GM12878 (cell line): ENCODE measurements around the gene TEKT4. TPM values are rescaled to one million over a fixed set of nuclear protein-coding genes. Genes with fewer than 3 reads are reported as not detected.

Source experiments
- ATAC-seq: fragments of 200-7000 bp; cut with Tn5 transposase; 3 replicates; pipeline ENCODE4 v1.9.1; 2020; ENCODE audit warnings: mild to moderate bottlenecking, moderate library complexity
- BruUV-seq: library from RNA; stranded (reverse); fragments of 400-500 nt; replicated peaks from 2 replicates; lab custom pipeline; 2021; lab: Mats Ljungman, UMichigan
- CTCF ChIA-PET: fragments of 300-600 bp; sonication (Branson Sonifier 250); formaldehyde crosslinking; extraction: SDS; loops from one replicate; lab custom pipeline; 2021; ENCODE audit warnings: inconsistent platforms; lab: Yijun Ruan, JAX
- POLR2A ChIA-PET: fragments of 350-600 bp; formaldehyde crosslinking; extraction: SDS; loops from one replicate; lab custom pipeline; 2021; ENCODE audit warnings: inconsistent platforms; lab: Charles Lee
- RAD21 ChIA-PET: fragments of 300-600 bp; sonication (Branson Sonifier 250); formaldehyde crosslinking; loops from one replicate; lab custom pipeline; 2023; ENCODE audit warnings: antibody characterized with exemption; ENCODE audit not compliant: unreplicated experiment; lab: Charles Lee
- SMC1A ChIA-PET: fragments of 300-600 bp; sonication (Branson Sonifier 250); formaldehyde crosslinking; loops from one replicate; lab custom pipeline; 2023; ENCODE audit not compliant: unreplicated experiment, uncharacterized antibody; lab: Charles Lee
- DNase-seq: peaks from one replicate; pipeline ENCODE4 v3.0.0-alpha.2; 2011; ENCODE audit warnings: low read depth, low spot score
- FAIRE-seq: peaks from 3 replicates; lab custom pipeline; 2011; peaks lifted over from hg19 to GRCh38; lab: Jason Lieb, UNC
- H2AFZ ChIP-seq: 2 replicates; pipeline ENCODE4 v1.6.0; 2011; ENCODE audit warnings: low read depth, low read length, control low read depth; ENCODE audit not compliant: control insufficient read depth
- H3K27ac ChIP-seq: 2 replicates; pipeline ENCODE4 v1.5.1; 2011; ENCODE audit warnings: control low read depth; ENCODE audit not compliant: control insufficient read depth, insufficient read depth
- H3K27me3 ChIP-seq, 2 experiments: replicated peaks in 1 of 2; 2 replicates each; pipeline versions ENCODE4 v1.6.0 to v1.6.1; 2011; ENCODE audit warnings: low read length in 1 of 2; ENCODE audit not compliant: control insufficient read depth in 2 of 2, insufficient read depth in 2 of 2
- H3K36me3 ChIP-seq, 2 experiments: 2 replicates each; pipeline ENCODE4 v1.5.1; 2011; ENCODE audit warnings: low read length in 1 of 2; ENCODE audit not compliant: control insufficient read depth in 2 of 2, insufficient read depth in 2 of 2
- H3K4me1 ChIP-seq: 2 replicates; pipeline ENCODE4 v1.6.1; 2011; ENCODE audit warnings: mild to moderate bottlenecking, low read length, moderate library complexity, mixed read lengths; ENCODE audit not compliant: control insufficient read depth, insufficient read depth
- H3K4me2 ChIP-seq: 2 replicates; pipeline ENCODE4 v1.6.0; 2011; ENCODE audit warnings: control low read depth; ENCODE audit not compliant: control insufficient read depth, insufficient read depth
- H3K4me3 ChIP-seq: fragments of 200-600 bp; sonication (generic); 2 replicates; pipeline ENCODE4 v1.5.1; 2016
- H3K79me2 ChIP-seq: 2 replicates; pipeline ENCODE4 v1.6.0; 2011; ENCODE audit warnings: low read length; ENCODE audit not compliant: control insufficient read depth, insufficient read depth
- H3K9ac ChIP-seq: 2 replicates; pipeline ENCODE4 v1.8.0; 2011; ENCODE audit warnings: low read length, control low read depth, mixed read lengths; ENCODE audit not compliant: control insufficient read depth, insufficient read depth
- H3K9me3 ChIP-seq: replicated peaks from 3 replicates; pipeline ENCODE4 v1.5.1; 2011; ENCODE audit warnings: mild to moderate bottlenecking, low read length; ENCODE audit not compliant: control insufficient read depth, insufficient read depth
- H4K20me1 ChIP-seq: 2 replicates; pipeline ENCODE4 v1.6.0; 2011; ENCODE audit not compliant: control insufficient read depth, insufficient read depth
- BCL11A ChIP-seq: IDR thresholded peaks from 2 replicates; pipeline ENCODE4 v1.6.1; 2011; ENCODE audit warnings: low read depth, low read length
- CEBPZ ChIP-seq: fragments of 150-350 bp; IDR thresholded peaks from 2 replicates; pipeline ENCODE4 v1.6.1; 2016; ENCODE audit warnings: low read depth, low read length
- CHD4 ChIP-seq: fragments of 200-600 bp; sonication (generic); IDR thresholded peaks from 2 replicates; pipeline ENCODE4 v1.6.1; 2016; ENCODE audit warnings: mild to moderate bottlenecking
- CREM ChIP-seq: IDR thresholded peaks from 2 replicates; pipeline ENCODE4 v1.6.1; 2014; ENCODE audit warnings: antibody characterized with exemption, low read depth
- EP300 ChIP-seq, 2 experiments: fragments of 150-350 bp in 1 of 2; IDR thresholded peaks; 2 replicates each; pipeline ENCODE4 v1.6.1; 2011 to 2012; ENCODE audit warnings: low read depth in 2 of 2, low read length in 2 of 2, borderline replicate concordance in 1 of 2, improper control_type of control experiment in 1 of 2, inconsistent platforms in 1 of 2; ENCODE audit not compliant: control insufficient read depth in 1 of 2
- LARP7 ChIP-seq: fragments of 450-650 bp; IDR thresholded peaks from 2 replicates; pipeline ENCODE4 v1.6.1; 2017; ENCODE audit warnings: mild to moderate bottlenecking
- MEF2A ChIP-seq: IDR thresholded peaks from 2 replicates; pipeline ENCODE4 v1.6.1; 2011; ENCODE audit warnings: low read depth, mild to moderate bottlenecking, low read length, moderate library complexity; ENCODE audit not compliant: insufficient read depth
- MEF2B ChIP-seq: fragments of 450-650 bp; IDR thresholded peaks from 2 replicates; pipeline ENCODE4 v1.6.1; 2018; ENCODE audit warnings: mild to moderate bottlenecking, moderate library complexity; ENCODE audit not compliant: partially characterized antibody, poor library complexity, severe bottlenecking
- NBN ChIP-seq: fragments of 450-650 bp; IDR thresholded peaks from 2 replicates; pipeline ENCODE4 v1.6.1; 2016
- RELB ChIP-seq: fragments of 450-650 bp; IDR thresholded peaks from 2 replicates; pipeline ENCODE4 v1.6.1; 2017; ENCODE audit warnings: low read depth, mild to moderate bottlenecking, moderate library complexity
- SIN3A ChIP-seq: IDR thresholded peaks from 2 replicates; pipeline ENCODE4 v1.6.1; 2012; ENCODE audit warnings: low read depth, low read length, improper control_type of control experiment
- SREBF2 ChIP-seq: IDR thresholded peaks from 2 replicates; pipeline ENCODE4 v1.6.1; 2012; ENCODE audit warnings: mild to moderate bottlenecking, low read length
- TCF3 ChIP-seq: IDR thresholded peaks from 2 replicates; pipeline ENCODE4 v1.6.1; 2012; ENCODE audit warnings: low read depth, mild to moderate bottlenecking, low read length, borderline replicate concordance; ENCODE audit not compliant: insufficient read depth
- USF2 ChIP-seq: IDR thresholded peaks from 2 replicates; pipeline ENCODE4 v1.6.1; 2011; ENCODE audit warnings: low read depth, low read length, improper control_type of control experiment, borderline replicate concordance
- WGBS: methylation state at CpG from one replicate; pipeline ENCODE4 v1.1.6; 2016; ENCODE audit warnings: low lambda C conversion rate; ENCODE audit not compliant: insufficient replicate concordance, insufficient coverage; ENCODE audit errors: missing lambda C conversion rate; 5-methylcytosine and 5-hydroxymethylcytosine counted together
- in situ Hi-C: fragments of 300-500 bp; cut with MboI; formaldehyde crosslinking; loops from 9 replicates; pipeline ENCODE4 v1.14.3; 2018; ENCODE audit warnings: mixed read lengths
- intact Hi-C: fragments of 100-400 bp; cut with micrococcal nuclease; formaldehyde crosslinking; loops from one replicate; pipeline ENCODE4 v1.14.2; 2022; ENCODE audit not compliant: unreplicated experiment
- polyA plus RNA-seq, 11 experiments: library from polyadenylated mRNA; depleted of rRNA in 4 of 11; unstranded in 6 of 11; stranded (reverse) in 5 of 11; fragments of >200 nt; fragmentation: Nextera tagmentation in 4 of 11; fragmentation: Illumina TruSeq in 1 of 11; extraction: Ambion mirVana in 4 of 11; extraction: Trizol in 1 of 11; gene quantifications; 1 replicate in 1 of 11; 2 replicates in 10 of 11; pipeline versions ENCODE4 v1.2.1 to v1.2.3, GENCODE V29; 2011 to 2016; ENCODE audit warnings: inconsistent platforms in 2 of 11, missing spikeins in 2 of 11, low read depth in 1 of 11
- total RNA-seq, 4 experiments: library from RNA; depleted of rRNA in 3 of 4; stranded (reverse); fragments of >200 nt in 3 of 4; fragmentation: Illumina TruSeq in 1 of 4; extraction: Trizol in 1 of 4; gene quantifications; 2 replicates each; pipeline versions ENCODE4 v1.2.1 to v1.2.3, GENCODE V29; 2013 to 2021
- TF ChIP-seq, protein P1 (sequence below): IDR thresholded peaks from 2 replicates; pipeline ENCODE4 v1.6.1; 2012; ENCODE audit warnings: low read depth, low read length, improper control_type of control experiment

Gene TEKT4
- total and polyA plus RNA-seq, 10 of the 15 experiments (the other 5 are each of a cell fraction or from before 2014, with no cell fraction given): 0.06 to 2.7 (median 0.30) TPM; not detected in 4

DNA sequence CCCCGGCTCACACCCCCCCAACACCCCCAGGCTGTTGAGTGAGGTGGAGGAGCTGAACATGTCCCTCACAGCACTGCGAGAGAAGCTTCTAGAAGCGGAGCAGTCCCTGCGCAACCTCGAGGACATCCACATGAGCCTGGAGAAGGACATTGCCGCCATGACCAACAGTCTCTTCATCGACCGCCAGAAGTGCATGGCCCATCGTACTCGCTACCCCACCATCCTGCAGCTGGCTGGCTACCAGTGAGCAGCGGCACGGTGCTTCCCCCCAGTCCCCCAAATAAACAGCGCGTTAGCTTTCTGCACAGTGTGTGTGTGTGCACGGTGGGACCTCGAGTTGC, 5.3 kb downstream of the TEKT4 start:
- ChIA-PET RAD21 (no interaction called here), POLR2A (no interaction called here), SMC1A (interaction anchor here (1.3 kb wide), 1 partner anchor 80 kb away, joined by 6 read pairs; no protein-coding TSS in a partner anchor), CTCF (interaction anchor here (4.7 kb wide), 1 partner anchor 80 kb away, joined by 53 read pairs; no protein-coding TSS in a partner anchor)
- WGBS: 61% methylated on average over 16 of the region's 16 CpGs
- no peak overlapping the region for H3K4me3 ChIP-seq
- DNase-seq (no peak), FAIRE-seq (no peak), ATAC-seq (no peak)
- H2AFZ ChIP-seq: no peak overlapping the region
- BruUV-seq: no TSS peak
- H4K20me1 ChIP-seq: no peaks in the 10 kb centered on the region
- H3K27ac ChIP-seq: no peak overlapping the region
- H3K4me2 ChIP-seq: no peak overlapping the region
- H3K79me2 ChIP-seq: no peaks in the 10 kb centered on the region
- H3K4me1 ChIP-seq: no peaks in the 10 kb centered on the region
- in situ Hi-C loops (no loop called here), intact Hi-C loops (no loop called here)
- no peaks in the 10 kb centered on the region for H3K9me3 ChIP-seq
- no peak overlapping the region for H3K9ac ChIP-seq
- H3K36me3 ChIP-seq: no peaks in the 10 kb centered on the region
- H3K27me3 ChIP-seq: no peaks in the 10 kb centered on the region
- TF ChIP-seq CREM: no peak
- TF ChIP-seq SREBF2: no peak
- TF ChIP-seq USF2: no peak
- no peak for TF ChIP-seq MEF2B
- no peak for TF ChIP-seq CHD4
- TF ChIP-seq MEF2A: no peak
- TF ChIP-seq CEBPZ: no peak
- TF ChIP-seq SIN3A: no peak
- TF ChIP-seq NBN: no peak
- TF ChIP-seq, protein P1, sequence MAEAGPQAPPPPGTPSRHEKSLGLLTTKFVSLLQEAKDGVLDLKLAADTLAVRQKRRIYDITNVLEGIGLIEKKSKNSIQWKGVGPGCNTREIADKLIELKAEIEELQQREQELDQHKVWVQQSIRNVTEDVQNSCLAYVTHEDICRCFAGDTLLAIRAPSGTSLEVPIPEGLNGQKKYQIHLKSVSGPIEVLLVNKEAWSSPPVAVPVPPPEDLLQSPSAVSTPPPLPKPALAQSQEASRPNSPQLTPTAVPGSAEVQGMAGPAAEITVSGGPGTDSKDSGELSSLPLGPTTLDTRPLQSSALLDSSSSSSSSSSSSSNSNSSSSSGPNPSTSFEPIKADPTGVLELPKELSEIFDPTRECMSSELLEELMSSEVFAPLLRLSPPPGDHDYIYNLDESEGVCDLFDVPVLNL: no peak
- TF ChIP-seq LARP7: no peak
- no peak for TF ChIP-seq EP300 (IDR thresholded peaks at IDR 0.05; ENCODE audit: borderline replicate concordance in 1 of 2, control insufficient read depth in 1 of 2, low read depth in 2 of 2, low read length in 2 of 2)
- no peak for TF ChIP-seq TCF3
- TF ChIP-seq BCL11A: no peak
- TF ChIP-seq RELB: no peak
